Measurements from ENCODE around the gene NKD2.
"Not testable (repeated sequence)": the region's sequence is repeated elsewhere in the genome, so short reads cannot be mapped to it uniquely, and the experiment has no call there.

Gene NKD2

GRCh38 chr5:1080432-1080831 is 71.8 kb downstream of the NKD2 start:
- H3K27me3 ChIP-seq (ENCODE audit: insufficient read depth, low read length, poor library complexity, severe bottlenecking) = no peaks in the 10 kb centered on the region
- H3F3A ChIP-seq (ENCODE audit: low read depth) = no peaks in the 10 kb centered on the region
- no peaks in the 10 kb centered on the region for H3K9me2 ChIP-seq (replicated peaks; ENCODE audit: low read depth, low read length)
- TF ChIP-seq CTCF (conservative IDR thresholded peaks at IDR 0.05; ENCODE audit: low read length) (no peak), EZH2phosphoT487 (IDR thresholded peaks at IDR 0.05; ENCODE audit: borderline replicate concordance) (no peak)
- no peaks in the 10 kb centered on the region for H4K20me1 ChIP-seq (ENCODE audit: insufficient read depth, low read length, poor library complexity, severe bottlenecking)
- no peak overlapping the region for H2AFZ ChIP-seq (ENCODE audit: low read length)
- no peaks in the 10 kb centered on the region for H3K36me3 ChIP-seq (ENCODE audit: insufficient read depth, low read length)
- no peak overlapping the region for H3K4me3 ChIP-seq (ENCODE audit: low read length, poor library complexity, severe bottlenecking)
- no peaks in the 10 kb centered on the region for H3K9me3 ChIP-seq (ENCODE audit: insufficient read depth, low read depth, low read length)
- H3K79me2 ChIP-seq (ENCODE audit: insufficient read depth, low read length) = no peaks in the 10 kb centered on the region
- H3K4me2 ChIP-seq (ENCODE audit: low read depth, low read length, poor library complexity, severe bottlenecking) = no peak overlapping the region
- H3K9ac ChIP-seq (ENCODE audit: low read depth, low read length, poor library complexity, severe bottlenecking) = no peak overlapping the region
- no peaks in the 10 kb centered on the region for H3K4me1 ChIP-seq (ENCODE audit: insufficient read depth, low read length, poor library complexity, severe bottlenecking)

GRCh38 chr5:1081519-1081918 is 72.9 kb downstream of the NKD2 start:
- no peak overlapping the region for H3K4me3 ChIP-seq (ENCODE audit: low read length, poor library complexity, severe bottlenecking)
- H3K4me2 ChIP-seq (ENCODE audit: low read depth, low read length, poor library complexity, severe bottlenecking) = no peak overlapping the region
- no peaks in the 10 kb centered on the region for H3K36me3 ChIP-seq (ENCODE audit: insufficient read depth, low read length)
- H3K9me2 ChIP-seq (replicated peaks; ENCODE audit: low read depth, low read length) = no peaks in the 10 kb centered on the region
- no peaks in the 10 kb centered on the region for H3K27me3 ChIP-seq (ENCODE audit: insufficient read depth, low read length, poor library complexity, severe bottlenecking)
- no peaks in the 10 kb centered on the region for H3K79me2 ChIP-seq (ENCODE audit: insufficient read depth, low read length)
- H3K4me1 ChIP-seq (ENCODE audit: insufficient read depth, low read length, poor library complexity, severe bottlenecking) = no peaks in the 10 kb centered on the region
- H2AFZ ChIP-seq (ENCODE audit: low read length) = no peak overlapping the region
- no peaks in the 10 kb centered on the region for H4K20me1 ChIP-seq (ENCODE audit: insufficient read depth, low read length, poor library complexity, severe bottlenecking)
- no peak overlapping the region for H3K9ac ChIP-seq (ENCODE audit: low read depth, low read length, poor library complexity, severe bottlenecking)
- TF ChIP-seq EZH2phosphoT487 (IDR thresholded peaks at IDR 0.05; ENCODE audit: borderline replicate concordance) = no peak
- no peak for TF ChIP-seq CTCF (conservative IDR thresholded peaks at IDR 0.05; ENCODE audit: low read length)
- no peaks in the 10 kb centered on the region for H3F3A ChIP-seq (ENCODE audit: low read depth)
- H3K9me3 ChIP-seq (ENCODE audit: insufficient read depth, low read depth, low read length) = no peaks in the 10 kb centered on the region

- H3K4me1 ChIP-seq (ENCODE audit: insufficient read depth, low read length, poor library complexity, severe bottlenecking); H3K79me2 ChIP-seq (ENCODE audit: insufficient read depth, low read length); H3K4me2 ChIP-seq (ENCODE audit: low read depth, low read length, poor library complexity, severe bottlenecking); H3K4me3 ChIP-seq (ENCODE audit: low read length, poor library complexity, severe bottlenecking); H4K20me1 ChIP-seq (ENCODE audit: insufficient read depth, low read length, poor library complexity, severe bottlenecking); H3F3A ChIP-seq (ENCODE audit: low read depth); H3K9me2 ChIP-seq (replicated peaks; ENCODE audit: low read depth, low read length); H3K36me3 ChIP-seq (ENCODE audit: insufficient read depth, low read length); H2AFZ ChIP-seq (ENCODE audit: low read length); H3K9ac ChIP-seq (ENCODE audit: low read depth, low read length, poor library complexity, severe bottlenecking); H3K27me3 ChIP-seq (ENCODE audit: insufficient read depth, low read length, poor library complexity, severe bottlenecking); H3K9me3 ChIP-seq (ENCODE audit: insufficient read depth, low read depth, low read length): not testable (repeated sequence)
Observed at GRCh38 chr5:1083026-1083425, 74.4 kb downstream of the NKD2 start.

- Histone ChIP-seq H2AFZ (ENCODE audit: low read length) (no peak overlapping the region), H3K9ac (ENCODE audit: low read depth, low read length, poor library complexity, severe bottlenecking) (no peak overlapping the region), H4K20me1 (ENCODE audit: insufficient read depth, low read length, poor library complexity, severe bottlenecking) (no peaks in the 10 kb centered on the region), H3K36me3 (ENCODE audit: insufficient read depth, low read length) (no peaks in the 10 kb centered on the region), H3K79me2 (ENCODE audit: insufficient read depth, low read length) (no peaks in the 10 kb centered on the region), H3F3A (ENCODE audit: low read depth) (no peaks in the 10 kb centered on the region), H3K4me3 (ENCODE audit: low read length, poor library complexity, severe bottlenecking) (no peak overlapping the region), H3K27me3 (ENCODE audit: insufficient read depth, low read length, poor library complexity, severe bottlenecking) (no peaks in the 10 kb centered on the region), H3K9me2 (replicated peaks; ENCODE audit: low read depth, low read length) (no peaks in the 10 kb centered on the region), H3K9me3 (ENCODE audit: insufficient read depth, low read depth, low read length) (no peaks in the 10 kb centered on the region), H3K4me2 (ENCODE audit: low read depth, low read length, poor library complexity, severe bottlenecking) (no peak overlapping the region), H3K4me1 (ENCODE audit: insufficient read depth, low read length, poor library complexity, severe bottlenecking) (no peaks in the 10 kb centered on the region)
- TF ChIP-seq EZH2phosphoT487 (IDR thresholded peaks at IDR 0.05; ENCODE audit: borderline replicate concordance) (no peak), CTCF (conservative IDR thresholded peaks at IDR 0.05; ENCODE audit: low read length) (no peak)
Observed at GRCh38 chr5:1083823-1084605, 75.4 kb downstream of the NKD2 start.
